GM12878 (cell line): Measurements from ENCODE around the gene CENPO.

Experiments
- CEBPB ChIP-seq, 2 experiments: fragments of 150-350 bp in 1 of 2; IDR thresholded peaks; 2 replicates each; pipeline ENCODE4 v1.6.1; 2012 to 2014; ENCODE audit warnings: low read depth in 2 of 2, low read length in 2 of 2, borderline replicate concordance in 1 of 2, inconsistent platforms in 1 of 2
- CREM ChIP-seq: IDR thresholded peaks from 2 replicates; pipeline ENCODE4 v1.6.1; 2014; ENCODE audit warnings: antibody characterized with exemption, low read depth
- CTCF ChIP-seq, 3 experiments: IDR thresholded peaks in 2 of 3; conservative IDR thresholded peaks in 1 of 3; 2 replicates each; pipeline ENCODE4 v1.5.1; 2011; ENCODE audit warnings: low read depth in 3 of 3, low read length in 3 of 3, mild to moderate bottlenecking in 3 of 3, control low read depth in 2 of 3, moderate library complexity in 2 of 3, inconsistent platforms in 1 of 3, mixed read lengths in 1 of 3; ENCODE audit not compliant: control insufficient read depth in 2 of 3, insufficient read depth in 1 of 3; ENCODE audit errors: extremely low read depth in 1 of 3
- E4F1 ChIP-seq: fragments of 450-650 bp; IDR thresholded peaks from 2 replicates; pipeline ENCODE4 v1.6.1; 2018; ENCODE audit warnings: borderline replicate concordance, mild to moderate bottlenecking; ENCODE audit not compliant: partially characterized antibody
- GABPA ChIP-seq: IDR thresholded peaks from 2 replicates; pipeline ENCODE4 v1.6.1; 2014; ENCODE audit warnings: antibody characterized with exemption, low read depth, mild to moderate bottlenecking, inconsistent platforms
- MAX ChIP-seq: IDR thresholded peaks from 2 replicates; pipeline ENCODE4 v1.6.1; 2012; ENCODE audit warnings: low read depth, low read length, improper control_type of control experiment
- MXI1 ChIP-seq: fragments of 150-350 bp; IDR thresholded peaks from 2 replicates; pipeline ENCODE4 v1.6.1; 2011; ENCODE audit warnings: low read depth, mild to moderate bottlenecking, inconsistent platforms, low read length, improper control_type of control experiment
- NFYB ChIP-seq: IDR thresholded peaks from 2 replicates; pipeline ENCODE4 v1.6.1; 2011; ENCODE audit warnings: low read depth, mild to moderate bottlenecking, low read length, improper control_type of control experiment, moderate library complexity; ENCODE audit not compliant: insufficient read depth
- NRF1 ChIP-seq: conservative IDR thresholded peaks from 2 replicates; pipeline ENCODE4 v1.6.1; 2011; ENCODE audit warnings: mild to moderate bottlenecking, low read depth, low read length, improper control_type of control experiment
- RAD21 ChIP-seq: IDR thresholded peaks from 2 replicates; pipeline ENCODE4 v1.6.1; 2011; ENCODE audit warnings: mild to moderate bottlenecking, low read depth, low read length, moderate library complexity; ENCODE audit not compliant: insufficient read depth
- RCOR1 ChIP-seq: conservative IDR thresholded peaks from 2 replicates; pipeline ENCODE4 v1.6.1; 2012; ENCODE audit warnings: low read depth, low read length, improper control_type of control experiment
- SRF ChIP-seq, 2 experiments: IDR thresholded peaks; 2 replicates each; pipeline ENCODE4 v1.6.1; 2011; ENCODE audit warnings: low read depth in 2 of 2, low read length in 2 of 2, mild to moderate bottlenecking in 1 of 2, moderate library complexity in 1 of 2
- ZNF274 ChIP-seq: IDR thresholded peaks from one replicate; pipeline ENCODE4 v1.8.0; 2011; ENCODE audit not compliant: insufficient read length, insufficient read depth

GRCh38 chr2:24833821-24834732, 40.9 kb downstream of the CENPO start:
- no peak for TF ChIP-seq RAD21
- no peak for TF ChIP-seq CTCF (IDR thresholded peaks at IDR 0.05 in 2 of 3, conservative IDR thresholded peaks at IDR 0.05 in 1 of 3; ENCODE audit: control insufficient read depth in 2 of 3, extremely low read depth in 1 of 3, insufficient read depth in 1 of 3, low read depth in 3 of 3, low read length in 3 of 3)
- TF ChIP-seq SRF (IDR thresholded peaks at IDR 0.05; ENCODE audit: low read depth in 2 of 2, low read length in 2 of 2): no peak
- TF ChIP-seq NRF1: no peak
- TF ChIP-seq ZNF274: no peak
- no peak for TF ChIP-seq RCOR1
- TF ChIP-seq CREM: no peak
- no peak for TF ChIP-seq E4F1
- TF ChIP-seq MAX: no peak
- no peak for TF ChIP-seq MXI1
- no peak for TF ChIP-seq GABPA
- no peak for TF ChIP-seq CEBPB (IDR thresholded peaks at IDR 0.05; ENCODE audit: borderline replicate concordance in 1 of 2, low read depth in 2 of 2, low read length in 2 of 2)
- TF ChIP-seq NFYB: no peak
